Keratinocyte (primary cell): ENCODE measurements around the gene KDM8. TPM values are rescaled to one million over a fixed set of nuclear protein-coding genes. Genes with fewer than 3 reads are reported as not detected.

Source experiments
- DNase-seq: peaks from one replicate; pipeline ENCODE4 v3.0.0-alpha.2; 2011; ENCODE audit warnings: low read depth, missing footprints, low spot score
- FAIRE-seq: peaks from 2 replicates; lab custom pipeline; 2011; peaks lifted over from hg19 to GRCh38; lab: Jason Lieb, UNC
- H2AFZ ChIP-seq: 2 replicates; pipeline ENCODE4 v1.6.0; 2012; ENCODE audit warnings: low read length, control low read depth, inconsistent platforms; ENCODE audit not compliant: control insufficient read depth
- H3K27ac ChIP-seq: 2 replicates; pipeline ENCODE4 v1.5.1; 2011; ENCODE audit warnings: low read length; ENCODE audit not compliant: control insufficient read depth, insufficient read depth
- H3K27me3 ChIP-seq: 3 replicates; pipeline ENCODE4 v1.6.0; 2011; ENCODE audit warnings: low read length; ENCODE audit not compliant: control insufficient read depth, insufficient read depth; ENCODE audit errors: extremely low read depth
- H3K36me3 ChIP-seq, 2 experiments: 2 replicates in 1 of 2; 3 replicates in 1 of 2; pipeline ENCODE4 v1.5.1; 2011; ENCODE audit warnings: low read length in 2 of 2, mild to moderate bottlenecking in 1 of 2; ENCODE audit not compliant: control insufficient read depth in 2 of 2, insufficient read depth in 2 of 2; ENCODE audit errors: extremely low read depth in 1 of 2
- H3K4me1 ChIP-seq: 3 replicates; pipeline ENCODE4 v1.5.1; 2011; ENCODE audit warnings: low read length; ENCODE audit not compliant: control insufficient read depth, insufficient read depth; ENCODE audit errors: extremely low read depth
- H3K4me2 ChIP-seq: 3 replicates; pipeline ENCODE4 v1.6.0; 2011; ENCODE audit warnings: low read depth, low read length; ENCODE audit not compliant: control insufficient read depth, insufficient read depth; ENCODE audit errors: extremely low read depth
- H3K4me3 ChIP-seq, 3 experiments: fragments of 200-600 bp in 1 of 3; sonication (generic) in 1 of 3; 2 replicates in 2 of 3; 3 replicates in 1 of 3; pipeline ENCODE4 v1.5.1; 2011 to 2016; ENCODE audit warnings: low read length in 3 of 3, mild to moderate bottlenecking in 3 of 3, control low read depth in 2 of 3, inconsistent platforms in 1 of 3, low read depth in 1 of 3, mixed read lengths in 1 of 3, mixed run types in 1 of 3, moderate library complexity in 1 of 3; ENCODE audit not compliant: control insufficient read depth in 2 of 3, insufficient read depth in 2 of 3; ENCODE audit errors: extremely low read depth in 1 of 3
- H3K79me2 ChIP-seq: 2 replicates; pipeline ENCODE4 v1.6.0; 2012; ENCODE audit warnings: low read length; ENCODE audit not compliant: control insufficient read depth, insufficient read depth
- H3K9ac ChIP-seq: 3 replicates; pipeline ENCODE4 v1.6.0; 2011; ENCODE audit warnings: low read length; ENCODE audit not compliant: control insufficient read depth, insufficient read depth; ENCODE audit errors: extremely low read depth
- H3K9me1 ChIP-seq: 3 replicates; pipeline ENCODE4 v1.6.0; 2011; ENCODE audit warnings: low read length; ENCODE audit not compliant: control insufficient read depth, insufficient read depth; ENCODE audit errors: extremely low read depth
- H3K9me3 ChIP-seq: 2 replicates; pipeline ENCODE4 v1.5.1; 2012; ENCODE audit warnings: low read depth, low read length; ENCODE audit not compliant: control insufficient read depth
- H4K20me1 ChIP-seq: 3 replicates; pipeline ENCODE4 v1.6.0; 2011; ENCODE audit warnings: low read length; ENCODE audit not compliant: control insufficient read depth, insufficient read depth; ENCODE audit errors: extremely low read depth
- EZH2 ChIP-seq: IDR thresholded peaks from one replicate; pipeline ENCODE4 v1.6.1; 2012; ENCODE audit warnings: inconsistent platforms, mild to moderate bottlenecking, low read length, moderate library complexity
- dilution Hi-C: fragments of 300-500 bp; cut with MboI; formaldehyde crosslinking; loops from one replicate; pipeline ENCODE4 v1.7.0; 2020; ENCODE audit warnings: low sequenced_read_pairs; ENCODE audit not compliant: extremely low pct_ligation_motif_present
- polyA plus RNA-seq, 5 experiments: library from polyadenylated mRNA; depleted of rRNA in 3 of 5; stranded (reverse) in 3 of 5; stranded (forward) in 1 of 5; unstranded in 1 of 5; fragments of >200 nt; gene quantifications; 1 replicate in 1 of 5; 2 replicates in 3 of 5; 3 replicates in 1 of 5; pipeline versions ENCODE4 v1.2.1 to v1.2.3, GENCODE V29; 2011 to 2012; ENCODE audit warnings: missing spikeins in 2 of 5, low read depth in 1 of 5, low replicate concordance in 1 of 5
- TF ChIP-seq, protein P1 (sequence below), 3 experiments: IDR thresholded peaks in 1 of 3; conservative IDR thresholded peaks in 1 of 3; optimal IDR thresholded peaks in 1 of 3; 2 replicates in 2 of 3; 3 replicates in 1 of 3; pipeline versions ENCODE3 to v1.5.1; 2011; ENCODE audit warnings: low read length in 3 of 3, mild to moderate bottlenecking in 3 of 3, moderate library complexity in 2 of 3, control low read depth in 1 of 3, inconsistent platforms in 1 of 3; ENCODE audit not compliant: insufficient read depth in 2 of 3; ENCODE audit errors: extremely low read depth in 1 of 3

Gene KDM8
- polyA plus RNA-seq, 1 donor (not counting 4 experiments of a cell fraction or from before 2014, with no cell fraction given), result 1.5 TPM

- dilution Hi-C loops, result no loop called here
- FAIRE-seq, result no peak
- no peaks in the 10 kb centered on the region for H4K20me1 ChIP-seq
- peaks cover 7% of the 10 kb centered on the region for H3K79me2 ChIP-seq
- no peaks in the 10 kb centered on the region for H3K9me1 ChIP-seq
- H3K27me3 ChIP-seq, result no peaks in the 10 kb centered on the region
- H3K9me3 ChIP-seq, result no peaks in the 10 kb centered on the region
- no peak for DNase-seq
- no peak for TF ChIP-seq EZH2
- TF ChIP-seq, protein P1, sequence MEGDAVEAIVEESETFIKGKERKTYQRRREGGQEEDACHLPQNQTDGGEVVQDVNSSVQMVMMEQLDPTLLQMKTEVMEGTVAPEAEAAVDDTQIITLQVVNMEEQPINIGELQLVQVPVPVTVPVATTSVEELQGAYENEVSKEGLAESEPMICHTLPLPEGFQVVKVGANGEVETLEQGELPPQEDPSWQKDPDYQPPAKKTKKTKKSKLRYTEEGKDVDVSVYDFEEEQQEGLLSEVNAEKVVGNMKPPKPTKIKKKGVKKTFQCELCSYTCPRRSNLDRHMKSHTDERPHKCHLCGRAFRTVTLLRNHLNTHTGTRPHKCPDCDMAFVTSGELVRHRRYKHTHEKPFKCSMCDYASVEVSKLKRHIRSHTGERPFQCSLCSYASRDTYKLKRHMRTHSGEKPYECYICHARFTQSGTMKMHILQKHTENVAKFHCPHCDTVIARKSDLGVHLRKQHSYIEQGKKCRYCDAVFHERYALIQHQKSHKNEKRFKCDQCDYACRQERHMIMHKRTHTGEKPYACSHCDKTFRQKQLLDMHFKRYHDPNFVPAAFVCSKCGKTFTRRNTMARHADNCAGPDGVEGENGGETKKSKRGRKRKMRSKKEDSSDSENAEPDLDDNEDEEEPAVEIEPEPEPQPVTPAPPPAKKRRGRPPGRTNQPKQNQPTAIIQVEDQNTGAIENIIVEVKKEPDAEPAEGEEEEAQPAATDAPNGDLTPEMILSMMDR (optimal IDR thresholded peaks at IDR 0.05 in 1 of 3, IDR thresholded peaks at IDR 0.05 in 1 of 3, conservative IDR thresholded peaks at IDR 0.05 in 1 of 3; ENCODE audit: extremely low read depth in 1 of 3, insufficient read depth in 2 of 3, low read length in 3 of 3), result no peak
- no peak overlapping the region for H3K27ac ChIP-seq
- H3K4me2 ChIP-seq, result no peak overlapping the region
- peaks cover 0 to 6% of the 10 kb centered on the region in 2 experiments for H3K36me3 ChIP-seq
- no peak overlapping the region for H3K4me3 ChIP-seq
- no peaks in the 10 kb centered on the region for H3K4me1 ChIP-seq
- H2AFZ ChIP-seq, result no peak overlapping the region
- no peak overlapping the region for H3K9ac ChIP-seq
Measured at GRCh38 chr16:27244363-27244755, 41.0 kb downstream of the KDM8 start.

DNA sequence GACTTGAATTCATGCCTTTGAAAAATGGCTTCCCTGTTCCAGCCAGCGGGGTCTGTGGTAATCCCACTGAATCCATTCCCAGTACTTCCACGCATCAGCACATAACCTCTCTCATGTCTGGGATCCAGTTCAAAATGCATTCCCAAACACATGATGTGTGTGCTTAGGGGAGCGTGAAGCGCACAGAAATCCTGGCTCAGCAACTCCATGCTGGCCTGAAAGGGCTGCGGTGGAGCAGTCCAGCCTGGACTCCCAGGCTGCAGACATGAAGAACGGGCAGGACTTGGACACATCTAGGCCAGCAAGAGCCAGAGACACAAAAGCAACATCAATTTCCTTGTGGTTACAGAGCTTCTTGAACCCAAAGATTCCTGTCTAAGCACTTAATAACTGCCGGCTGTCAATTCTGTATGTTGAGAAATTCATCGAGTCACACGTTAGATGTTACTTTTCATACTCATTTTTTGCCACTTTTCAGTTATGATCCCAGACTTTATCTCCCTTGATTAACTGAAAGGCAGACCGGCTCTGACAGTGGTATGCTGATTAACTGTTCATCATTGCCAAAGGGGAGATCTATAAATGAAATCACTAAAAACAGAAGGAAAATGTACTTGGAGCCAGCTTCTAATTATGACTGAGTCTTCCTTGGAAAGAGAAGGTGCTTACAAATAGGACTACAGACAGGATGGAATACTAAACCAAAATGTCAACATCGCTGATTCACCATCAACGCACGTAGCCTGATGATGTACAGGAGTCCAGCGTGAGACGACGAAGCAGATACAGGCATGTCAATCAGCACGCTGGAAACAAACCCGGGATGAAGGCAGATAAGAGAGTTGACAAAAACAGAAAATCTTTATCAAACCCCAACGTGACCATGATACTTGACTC lies 42.2 kb downstream of the KDM8 start:
- no peak for FAIRE-seq
- dilution Hi-C loops, result no loop called here
- H3K4me1 ChIP-seq, result no peaks in the 10 kb centered on the region
- no peak overlapping the region for H3K27ac ChIP-seq
- no peaks in the 10 kb centered on the region for H3K9me3 ChIP-seq
- TF ChIP-seq, protein P1 (optimal IDR thresholded peaks at IDR 0.05 in 1 of 3, IDR thresholded peaks at IDR 0.05 in 1 of 3, conservative IDR thresholded peaks at IDR 0.05 in 1 of 3; ENCODE audit: extremely low read depth in 1 of 3, insufficient read depth in 2 of 3, low read length in 3 of 3), result no peak
- no peak for TF ChIP-seq EZH2
- H3K9ac ChIP-seq, result no peak overlapping the region
- no peak overlapping the region for H2AFZ ChIP-seq
- H3K79me2 ChIP-seq, result peaks cover 7% of the 10 kb centered on the region
- DNase-seq, result no peak
- no peaks in the 10 kb centered on the region for H3K9me1 ChIP-seq
- H3K4me2 ChIP-seq, result no peak overlapping the region
- no peaks in the 10 kb centered on the region for H3K27me3 ChIP-seq
- no peaks in the 10 kb centered on the region for H4K20me1 ChIP-seq
- peaks cover 0 to 4% of the 10 kb centered on the region in 2 experiments for H3K36me3 ChIP-seq
- H3K4me3 ChIP-seq, result no peak overlapping the region
